Measurements from ENCODE around the gene SSR2.
A peak's percentile ranks its signal among the peaks of the same experiment; 100 is the strongest.

The SSR2 gene

DNA sequence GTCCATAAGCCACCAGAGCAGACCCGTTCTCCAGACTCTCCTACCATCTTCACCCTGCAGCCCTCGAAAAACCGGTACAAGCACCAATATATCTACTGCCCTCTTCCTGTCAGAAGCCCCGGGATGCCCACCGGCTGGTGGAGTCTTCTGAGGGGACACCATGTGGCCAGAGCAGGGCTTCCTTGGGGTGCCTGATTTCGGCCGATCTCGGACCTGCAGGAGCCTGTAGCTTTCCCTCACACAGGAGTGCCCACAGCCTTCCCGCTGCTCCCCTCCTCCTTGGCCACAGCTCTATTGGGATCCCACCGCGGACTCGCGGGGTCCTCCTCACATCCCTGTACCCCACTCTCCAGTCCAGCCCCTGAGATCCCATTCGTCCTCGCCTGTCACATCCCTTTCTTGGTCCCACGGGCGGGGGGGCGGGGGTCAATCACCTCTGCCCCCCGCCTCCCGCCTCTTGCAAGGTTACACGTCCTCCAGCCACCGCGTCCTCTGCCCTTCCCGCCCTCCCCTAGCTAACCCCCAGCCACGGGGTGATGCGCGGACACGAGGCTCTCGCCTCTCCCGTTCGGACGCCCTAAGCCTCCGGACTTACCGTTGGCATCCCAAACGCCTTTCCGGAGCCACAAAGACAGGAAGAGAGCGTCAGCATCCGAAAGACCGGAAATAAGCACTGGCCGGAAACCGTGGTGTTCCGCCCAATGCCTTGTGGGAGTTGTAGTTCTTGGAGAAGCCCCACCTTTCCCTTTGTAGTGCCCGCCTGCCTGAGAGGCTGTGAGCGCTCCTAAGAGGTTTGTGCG, at the start of gene SSR2:
SSR2 (minus strand) TSS at position 659 of the 800 bp plus-strand sequence. CDS start 784 bp downstream, outside the sequence.
- TF ChIP-seq, protein P1, sequence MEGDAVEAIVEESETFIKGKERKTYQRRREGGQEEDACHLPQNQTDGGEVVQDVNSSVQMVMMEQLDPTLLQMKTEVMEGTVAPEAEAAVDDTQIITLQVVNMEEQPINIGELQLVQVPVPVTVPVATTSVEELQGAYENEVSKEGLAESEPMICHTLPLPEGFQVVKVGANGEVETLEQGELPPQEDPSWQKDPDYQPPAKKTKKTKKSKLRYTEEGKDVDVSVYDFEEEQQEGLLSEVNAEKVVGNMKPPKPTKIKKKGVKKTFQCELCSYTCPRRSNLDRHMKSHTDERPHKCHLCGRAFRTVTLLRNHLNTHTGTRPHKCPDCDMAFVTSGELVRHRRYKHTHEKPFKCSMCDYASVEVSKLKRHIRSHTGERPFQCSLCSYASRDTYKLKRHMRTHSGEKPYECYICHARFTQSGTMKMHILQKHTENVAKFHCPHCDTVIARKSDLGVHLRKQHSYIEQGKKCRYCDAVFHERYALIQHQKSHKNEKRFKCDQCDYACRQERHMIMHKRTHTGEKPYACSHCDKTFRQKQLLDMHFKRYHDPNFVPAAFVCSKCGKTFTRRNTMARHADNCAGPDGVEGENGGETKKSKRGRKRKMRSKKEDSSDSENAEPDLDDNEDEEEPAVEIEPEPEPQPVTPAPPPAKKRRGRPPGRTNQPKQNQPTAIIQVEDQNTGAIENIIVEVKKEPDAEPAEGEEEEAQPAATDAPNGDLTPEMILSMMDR (IDR thresholded peaks at IDR 0.05; ENCODE audit: low read depth, low read length): no peak
- peak within 1 kb of the TSS; percentile 90 for H3K4me3 ChIP-seq (ENCODE audit: low read depth, low read length)

DNA sequence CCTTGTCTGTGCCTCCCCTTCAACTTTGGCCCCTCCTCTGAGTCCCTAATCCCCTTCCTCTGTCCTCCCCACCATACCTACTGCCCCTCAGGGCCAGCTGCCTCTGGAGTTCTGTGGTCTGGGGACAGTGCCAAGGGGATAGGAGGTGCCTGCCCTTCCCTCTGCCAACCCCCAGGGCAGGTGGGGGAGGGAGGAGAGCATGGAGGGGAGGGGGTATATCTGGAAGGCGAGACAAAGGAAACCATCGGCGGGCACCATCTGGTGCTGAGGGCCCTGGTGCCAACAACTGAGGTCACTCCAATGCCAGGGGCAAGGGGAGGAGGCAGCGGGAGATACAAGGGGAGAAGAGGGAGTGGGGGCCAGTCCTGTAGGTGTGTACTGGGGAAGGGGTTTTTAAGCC, 49.8 kb upstream of the SSR2 start:
- TF ChIP-seq, protein P1 (IDR thresholded peaks at IDR 0.05; ENCODE audit: low read depth, low read length): no peak
- H3K4me3 ChIP-seq (ENCODE audit: low read depth, low read length): no peak overlapping the region

DNA sequence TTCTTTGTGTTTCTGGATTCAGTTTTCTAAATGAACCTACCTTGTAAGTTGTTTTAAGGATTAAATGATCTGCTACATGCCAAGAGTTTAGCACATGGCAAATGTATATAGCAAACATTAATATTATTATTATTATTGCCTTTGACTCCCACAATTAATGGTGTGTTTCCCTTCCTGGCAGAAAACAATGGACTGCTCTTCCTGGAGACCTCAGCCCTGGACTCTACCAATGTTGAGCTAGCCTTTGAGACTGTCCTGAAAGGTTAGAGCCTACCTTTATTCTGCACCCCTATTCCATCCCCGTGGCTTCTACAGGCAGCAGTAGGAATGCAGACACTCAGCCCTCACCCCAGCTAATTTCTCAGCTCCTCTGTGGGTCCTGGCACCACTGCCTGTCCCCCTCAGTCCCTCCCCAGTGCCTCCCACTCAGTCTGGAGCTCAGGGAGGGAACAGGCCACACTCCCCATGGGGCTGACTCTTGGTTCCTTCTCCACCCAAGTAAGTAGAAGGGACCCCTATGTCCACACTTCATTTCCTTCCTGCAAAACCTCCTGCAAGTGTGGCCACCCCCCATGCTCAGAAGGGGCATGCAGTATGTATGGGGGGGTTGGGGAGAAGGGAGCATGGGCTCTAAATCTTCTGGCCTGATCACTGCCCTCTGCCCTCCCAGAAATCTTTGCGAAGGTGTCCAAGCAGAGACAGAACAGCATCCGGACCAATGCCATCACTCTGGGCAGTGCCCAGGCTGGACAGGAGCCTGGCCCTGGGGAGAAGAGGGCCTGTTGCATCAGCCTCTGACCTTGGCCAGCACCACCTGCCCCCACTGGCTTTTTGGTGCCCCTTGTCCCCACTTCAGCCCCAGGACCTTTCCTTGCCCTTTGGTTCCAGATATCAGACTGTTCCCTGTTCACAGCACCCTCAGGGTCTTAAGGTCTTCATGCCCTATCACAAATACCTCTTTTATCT, 49.0 kb upstream of the SSR2 start:
- TF ChIP-seq, protein P1 (IDR thresholded peaks at IDR 0.05; ENCODE audit: low read depth, low read length): no peak
- H3K4me3 ChIP-seq (ENCODE audit: low read depth, low read length): no peak overlapping the region

DNA sequence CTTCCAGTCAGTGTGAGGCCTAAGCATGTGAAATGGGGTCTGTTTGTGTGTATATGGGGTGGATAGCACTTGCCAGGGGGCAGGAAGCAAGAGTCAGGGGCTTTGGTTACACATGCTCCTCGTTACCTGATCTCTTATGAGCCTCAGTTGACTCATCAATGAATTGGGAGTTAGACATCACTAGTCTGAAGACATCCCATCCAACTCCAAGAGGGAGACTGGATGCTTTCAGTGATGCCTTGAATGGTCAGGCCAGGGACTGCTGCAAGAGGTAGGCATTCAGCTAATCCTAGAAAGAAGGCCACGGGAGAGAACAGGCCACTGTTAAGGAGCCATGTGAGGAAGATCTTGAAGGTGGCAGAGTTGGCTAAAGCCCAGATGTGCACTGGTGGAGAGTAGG, 46.5 kb upstream of the SSR2 start:
- TF ChIP-seq, protein P1 (IDR thresholded peaks at IDR 0.05; ENCODE audit: low read depth, low read length): no peak
- H3K4me3 ChIP-seq (ENCODE audit: low read depth, low read length): no peak overlapping the region

DNA sequence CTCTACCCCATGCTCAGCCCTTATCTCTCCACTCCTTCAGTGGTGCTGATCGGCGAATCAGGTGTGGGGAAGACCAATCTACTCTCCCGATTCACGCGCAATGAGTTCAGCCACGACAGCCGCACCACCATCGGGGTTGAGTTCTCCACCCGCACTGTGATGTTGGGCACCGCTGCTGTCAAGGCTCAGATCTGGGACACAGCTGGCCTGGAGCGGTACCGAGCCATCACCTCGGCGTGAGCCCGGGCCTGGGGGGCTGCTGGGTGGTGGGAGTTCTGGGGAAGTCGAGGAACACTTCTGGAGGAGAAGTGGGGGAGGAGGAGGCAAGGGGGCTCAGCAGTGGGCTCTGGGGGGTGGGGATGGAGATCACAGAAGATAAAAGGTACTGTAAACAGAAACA, 45.1 kb upstream of the SSR2 start:
- TF ChIP-seq, protein P1 (IDR thresholded peaks at IDR 0.05; ENCODE audit: low read depth, low read length): no peak
- H3K4me3 ChIP-seq (ENCODE audit: low read depth, low read length): no peak overlapping the region

DNA sequence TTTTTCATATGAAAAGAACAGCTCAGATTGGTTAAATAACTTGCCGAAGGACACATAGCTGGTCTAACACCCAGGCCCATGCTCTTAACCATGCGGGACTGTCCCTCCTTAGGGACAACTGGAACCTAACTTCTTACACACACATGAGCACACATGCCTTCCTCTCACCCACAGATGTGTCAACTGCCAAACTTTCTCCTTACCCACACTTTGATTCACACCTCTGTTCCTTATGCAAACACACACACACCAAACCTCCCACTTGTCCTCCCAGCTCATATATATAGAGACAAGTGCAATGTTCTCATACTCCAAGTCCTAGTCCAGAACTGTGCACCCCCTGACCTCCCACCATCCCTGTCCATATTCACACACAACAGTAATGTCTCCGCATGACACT, 44.5 kb upstream of the SSR2 start:
- TF ChIP-seq, protein P1 (IDR thresholded peaks at IDR 0.05; ENCODE audit: low read depth, low read length): no peak
- no peak overlapping the region for H3K4me3 ChIP-seq (ENCODE audit: low read depth, low read length)

Measured in WI38 (cell line).